C4-2B (cell line): ENCODE measurements around the gene ANKFY1.

Experiments
- ZFX ChIP-seq: fragments of 450-650 bp; IDR thresholded peaks from 2 replicates; pipeline ENCODE4 v1.6.1; 2017
- TF ChIP-seq, protein P1 (sequence below): fragments of 450-650 bp; conservative IDR thresholded peaks from 2 replicates; pipeline ENCODE4 v1.5.1; 2017; ENCODE audit warnings: mild to moderate bottlenecking

DNA sequence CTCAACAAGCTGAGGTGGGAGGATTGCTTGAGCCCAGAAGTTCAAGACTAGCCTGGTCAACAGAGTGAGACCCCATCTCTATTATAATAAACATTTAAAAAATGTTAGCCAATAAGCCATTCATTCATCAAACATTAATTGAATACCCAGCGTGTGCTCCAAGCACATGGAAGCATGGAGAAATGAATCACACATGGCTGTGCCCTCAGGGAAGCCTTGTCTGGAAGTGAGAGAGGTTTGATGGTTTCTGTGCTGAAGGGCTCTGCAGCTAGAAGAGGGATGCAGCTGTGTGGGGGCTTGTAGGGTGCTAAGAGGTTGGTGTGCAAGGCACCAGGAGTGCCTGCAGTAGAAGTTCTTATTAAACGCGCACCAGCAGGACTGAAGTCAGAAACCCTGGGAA, 109.6 kb downstream of the ANKFY1 start:
- TF ChIP-seq, protein P1, sequence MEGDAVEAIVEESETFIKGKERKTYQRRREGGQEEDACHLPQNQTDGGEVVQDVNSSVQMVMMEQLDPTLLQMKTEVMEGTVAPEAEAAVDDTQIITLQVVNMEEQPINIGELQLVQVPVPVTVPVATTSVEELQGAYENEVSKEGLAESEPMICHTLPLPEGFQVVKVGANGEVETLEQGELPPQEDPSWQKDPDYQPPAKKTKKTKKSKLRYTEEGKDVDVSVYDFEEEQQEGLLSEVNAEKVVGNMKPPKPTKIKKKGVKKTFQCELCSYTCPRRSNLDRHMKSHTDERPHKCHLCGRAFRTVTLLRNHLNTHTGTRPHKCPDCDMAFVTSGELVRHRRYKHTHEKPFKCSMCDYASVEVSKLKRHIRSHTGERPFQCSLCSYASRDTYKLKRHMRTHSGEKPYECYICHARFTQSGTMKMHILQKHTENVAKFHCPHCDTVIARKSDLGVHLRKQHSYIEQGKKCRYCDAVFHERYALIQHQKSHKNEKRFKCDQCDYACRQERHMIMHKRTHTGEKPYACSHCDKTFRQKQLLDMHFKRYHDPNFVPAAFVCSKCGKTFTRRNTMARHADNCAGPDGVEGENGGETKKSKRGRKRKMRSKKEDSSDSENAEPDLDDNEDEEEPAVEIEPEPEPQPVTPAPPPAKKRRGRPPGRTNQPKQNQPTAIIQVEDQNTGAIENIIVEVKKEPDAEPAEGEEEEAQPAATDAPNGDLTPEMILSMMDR = no peak
- TF ChIP-seq ZFX = no peak
